ENCODE measurements around the gene SEMA6B.

The SEMA6B gene

GRCh38 chr19:4493104-4493928 is 66.2 kb downstream of the SEMA6B start:
- no peak for DNase-seq (ENCODE audit: low spot score)
